ENCODE measurements around the gene P2RX6.
"Not testable (repeated sequence)": the region's sequence is repeated elsewhere in the genome, so short reads cannot be mapped to it uniquely, and the experiment has no call there.

P2RX6 gene

GRCh38 chr22:21070690-21071615 is 56.0 kb downstream of the P2RX6 start:
- TF ChIP-seq TOX (CRISPR knock-in tag; IDR thresholded peaks at IDR 0.05; ENCODE audit: borderline replicate concordance) (no peak), OSR1 (CRISPR knock-in tag; IDR thresholded peaks at IDR 0.05) (no peak)
- ATAC-seq, result no peak

DNA sequence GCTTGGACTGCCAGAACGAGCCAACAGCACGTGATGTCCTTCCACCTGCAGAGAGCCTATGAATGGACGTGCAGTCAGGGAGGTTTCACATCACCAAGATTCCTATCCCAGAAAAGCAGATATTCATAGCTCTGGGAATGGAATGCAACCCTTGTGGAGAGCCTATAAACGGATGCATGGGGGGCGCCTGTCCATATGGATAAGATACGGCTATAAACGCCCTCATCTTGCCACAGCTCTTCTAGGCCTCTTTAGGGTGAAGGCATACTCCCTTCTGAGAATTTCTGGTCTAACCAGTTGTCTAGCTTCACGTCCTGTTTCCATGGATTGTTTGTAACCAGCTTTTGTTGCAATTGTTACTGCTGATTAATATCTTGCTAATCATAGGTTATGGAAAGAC is 56.8 kb downstream of the P2RX6 start:
- not testable (repeated sequence) for ATAC-seq

- ATAC-seq, result no peak
- TF ChIP-seq ISL1 (CRISPR knock-in tag; IDR thresholded peaks at IDR 0.05) (no peak), CREB5 (CRISPR knock-in tag; IDR thresholded peaks at IDR 0.05; ENCODE audit: low read depth) (no peak), TCF4 (CRISPR knock-in tag; IDR thresholded peaks at IDR 0.05; ENCODE audit: borderline replicate concordance) (no peak), ZNF565 (CRISPR knock-in tag; conservative IDR thresholded peaks at IDR 0.05; ENCODE audit: low read depth) (no peak), RARB (CRISPR knock-in tag; IDR thresholded peaks at IDR 0.05) (no peak)
Measured at GRCh38 chr22:21073023-21073422, 58.1 kb downstream of the P2RX6 start.

GRCh38 chr22:21073482-21073881 is 58.5 kb downstream of the P2RX6 start:
- ATAC-seq, result no peak
- TF ChIP-seq ESRRG (CRISPR knock-in tag; IDR thresholded peaks at IDR 0.05), result no peak
- TF ChIP-seq, protein P1, sequence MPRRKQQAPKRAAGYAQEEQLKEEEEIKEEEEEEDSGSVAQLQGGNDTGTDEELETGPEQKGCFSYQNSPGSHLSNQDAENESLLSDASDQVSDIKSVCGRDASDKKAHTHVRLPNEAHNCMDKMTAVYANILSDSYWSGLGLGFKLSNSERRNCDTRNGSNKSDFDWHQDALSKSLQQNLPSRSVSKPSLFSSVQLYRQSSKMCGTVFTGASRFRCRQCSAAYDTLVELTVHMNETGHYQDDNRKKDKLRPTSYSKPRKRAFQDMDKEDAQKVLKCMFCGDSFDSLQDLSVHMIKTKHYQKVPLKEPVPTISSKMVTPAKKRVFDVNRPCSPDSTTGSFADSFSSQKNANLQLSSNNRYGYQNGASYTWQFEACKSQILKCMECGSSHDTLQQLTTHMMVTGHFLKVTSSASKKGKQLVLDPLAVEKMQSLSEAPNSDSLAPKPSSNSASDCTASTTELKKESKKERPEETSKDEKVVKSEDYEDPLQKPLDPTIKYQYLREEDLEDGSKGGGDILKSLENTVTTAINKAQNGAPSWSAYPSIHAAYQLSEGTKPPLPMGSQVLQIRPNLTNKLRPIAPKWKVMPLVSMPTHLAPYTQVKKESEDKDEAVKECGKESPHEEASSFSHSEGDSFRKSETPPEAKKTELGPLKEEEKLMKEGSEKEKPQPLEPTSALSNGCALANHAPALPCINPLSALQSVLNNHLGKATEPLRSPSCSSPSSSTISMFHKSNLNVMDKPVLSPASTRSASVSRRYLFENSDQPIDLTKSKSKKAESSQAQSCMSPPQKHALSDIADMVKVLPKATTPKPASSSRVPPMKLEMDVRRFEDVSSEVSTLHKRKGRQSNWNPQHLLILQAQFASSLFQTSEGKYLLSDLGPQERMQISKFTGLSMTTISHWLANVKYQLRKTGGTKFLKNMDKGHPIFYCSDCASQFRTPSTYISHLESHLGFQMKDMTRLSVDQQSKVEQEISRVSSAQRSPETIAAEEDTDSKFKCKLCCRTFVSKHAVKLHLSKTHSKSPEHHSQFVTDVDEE (CRISPR knock-in tag; IDR thresholded peaks at IDR 0.05), result no peak
- TF ChIP-seq ZC3H10 (CRISPR knock-in tag; IDR thresholded peaks at IDR 0.05), result no peak
- no peak for TF ChIP-seq ZFP3 (CRISPR knock-in tag; IDR thresholded peaks at IDR 0.05)
- TF ChIP-seq ZNF565 (CRISPR knock-in tag; conservative IDR thresholded peaks at IDR 0.05; ENCODE audit: low read depth), result no peak
- TF ChIP-seq TCF4 (CRISPR knock-in tag; IDR thresholded peaks at IDR 0.05; ENCODE audit: borderline replicate concordance), result no peak
- TF ChIP-seq ZFP30 (CRISPR knock-in tag; IDR thresholded peaks at IDR 0.05), result no peak
- TF ChIP-seq, protein P2, sequence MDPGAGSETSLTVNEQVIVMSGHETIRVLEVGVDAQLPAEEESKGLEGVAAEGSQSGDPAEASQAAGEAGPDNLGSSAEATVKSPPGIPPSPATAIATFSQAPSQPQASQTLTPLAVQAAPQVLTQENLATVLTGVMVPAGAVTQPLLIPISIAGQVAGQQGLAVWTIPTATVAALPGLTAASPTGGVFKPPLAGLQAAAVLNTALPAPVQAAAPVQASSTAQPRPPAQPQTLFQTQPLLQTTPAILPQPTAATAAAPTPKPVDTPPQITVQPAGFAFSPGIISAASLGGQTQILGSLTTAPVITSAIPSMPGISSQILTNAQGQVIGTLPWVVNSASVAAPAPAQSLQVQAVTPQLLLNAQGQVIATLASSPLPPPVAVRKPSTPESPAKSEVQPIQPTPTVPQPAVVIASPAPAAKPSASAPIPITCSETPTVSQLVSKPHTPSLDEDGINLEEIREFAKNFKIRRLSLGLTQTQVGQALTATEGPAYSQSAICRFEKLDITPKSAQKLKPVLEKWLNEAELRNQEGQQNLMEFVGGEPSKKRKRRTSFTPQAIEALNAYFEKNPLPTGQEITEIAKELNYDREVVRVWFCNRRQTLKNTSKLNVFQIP (CRISPR knock-in tag; IDR thresholded peaks at IDR 0.05; ENCODE audit: borderline replicate concordance, low read depth), result no peak
- TF ChIP-seq, protein P3, sequence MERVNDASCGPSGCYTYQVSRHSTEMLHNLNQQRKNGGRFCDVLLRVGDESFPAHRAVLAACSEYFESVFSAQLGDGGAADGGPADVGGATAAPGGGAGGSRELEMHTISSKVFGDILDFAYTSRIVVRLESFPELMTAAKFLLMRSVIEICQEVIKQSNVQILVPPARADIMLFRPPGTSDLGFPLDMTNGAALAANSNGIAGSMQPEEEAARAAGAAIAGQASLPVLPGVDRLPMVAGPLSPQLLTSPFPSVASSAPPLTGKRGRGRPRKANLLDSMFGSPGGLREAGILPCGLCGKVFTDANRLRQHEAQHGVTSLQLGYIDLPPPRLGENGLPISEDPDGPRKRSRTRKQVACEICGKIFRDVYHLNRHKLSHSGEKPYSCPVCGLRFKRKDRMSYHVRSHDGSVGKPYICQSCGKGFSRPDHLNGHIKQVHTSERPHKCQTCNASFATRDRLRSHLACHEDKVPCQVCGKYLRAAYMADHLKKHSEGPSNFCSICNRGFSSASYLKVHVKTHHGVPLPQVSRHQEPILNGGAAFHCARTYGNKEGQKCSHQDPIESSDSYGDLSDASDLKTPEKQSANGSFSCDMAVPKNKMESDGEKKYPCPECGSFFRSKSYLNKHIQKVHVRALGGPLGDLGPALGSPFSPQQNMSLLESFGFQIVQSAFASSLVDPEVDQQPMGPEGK (CRISPR knock-in tag; IDR thresholded peaks at IDR 0.05; ENCODE audit: borderline replicate concordance), result no peak

GRCh38 chr22:21074102-21074715 is 59.2 kb downstream of the P2RX6 start:
- peak; percentile 78 for ATAC-seq
- TF ChIP-seq, protein P1 (CRISPR knock-in tag; IDR thresholded peaks at IDR 0.05), result no peak
- TF ChIP-seq, protein P3 (CRISPR knock-in tag; IDR thresholded peaks at IDR 0.05; ENCODE audit: borderline replicate concordance), result no peak
- TF ChIP-seq ZFP3 (CRISPR knock-in tag; IDR thresholded peaks at IDR 0.05), result no peak
- no peak for TF ChIP-seq ISL1 (CRISPR knock-in tag; IDR thresholded peaks at IDR 0.05)
- no peak for TF ChIP-seq CREB5 (CRISPR knock-in tag; IDR thresholded peaks at IDR 0.05; ENCODE audit: low read depth)
- no peak for TF ChIP-seq ZFP30 (CRISPR knock-in tag; IDR thresholded peaks at IDR 0.05)
- no peak for TF ChIP-seq ESRRG (CRISPR knock-in tag; IDR thresholded peaks at IDR 0.05)

Measured in SK-N-SH treated with all-trans-retinoic acid at 6 μM for 48 hours (cell line).